Mesenteric fat pad (tissue), 1 donor: ENCODE results near the gene ST6GALNAC6. TPM values are rescaled to one million over a fixed set of nuclear protein-coding genes. Genes with fewer than 3 reads are reported as not detected.

Experiments used
- DNase-seq: peaks from one replicate; pipeline ENCODE4 v3.0.0-alpha.2; 2020; ENCODE audit warnings: low spot score
- total RNA-seq: library from RNA; stranded (reverse); fragmentation: NEBNext Ultra II Directional; extraction: Animal tissue kit (Norgen Biotek cat#: 25700); gene quantifications from one replicate; pipeline ENCODE4 v1.2.1, GENCODE V29; 2021
- donor health status: DM: yes; HTN: yes; CAD: no.

Gene ST6GALNAC6
- total RNA-seq, 1 donor from 2014 or later, result 109 TPM

DNA sequence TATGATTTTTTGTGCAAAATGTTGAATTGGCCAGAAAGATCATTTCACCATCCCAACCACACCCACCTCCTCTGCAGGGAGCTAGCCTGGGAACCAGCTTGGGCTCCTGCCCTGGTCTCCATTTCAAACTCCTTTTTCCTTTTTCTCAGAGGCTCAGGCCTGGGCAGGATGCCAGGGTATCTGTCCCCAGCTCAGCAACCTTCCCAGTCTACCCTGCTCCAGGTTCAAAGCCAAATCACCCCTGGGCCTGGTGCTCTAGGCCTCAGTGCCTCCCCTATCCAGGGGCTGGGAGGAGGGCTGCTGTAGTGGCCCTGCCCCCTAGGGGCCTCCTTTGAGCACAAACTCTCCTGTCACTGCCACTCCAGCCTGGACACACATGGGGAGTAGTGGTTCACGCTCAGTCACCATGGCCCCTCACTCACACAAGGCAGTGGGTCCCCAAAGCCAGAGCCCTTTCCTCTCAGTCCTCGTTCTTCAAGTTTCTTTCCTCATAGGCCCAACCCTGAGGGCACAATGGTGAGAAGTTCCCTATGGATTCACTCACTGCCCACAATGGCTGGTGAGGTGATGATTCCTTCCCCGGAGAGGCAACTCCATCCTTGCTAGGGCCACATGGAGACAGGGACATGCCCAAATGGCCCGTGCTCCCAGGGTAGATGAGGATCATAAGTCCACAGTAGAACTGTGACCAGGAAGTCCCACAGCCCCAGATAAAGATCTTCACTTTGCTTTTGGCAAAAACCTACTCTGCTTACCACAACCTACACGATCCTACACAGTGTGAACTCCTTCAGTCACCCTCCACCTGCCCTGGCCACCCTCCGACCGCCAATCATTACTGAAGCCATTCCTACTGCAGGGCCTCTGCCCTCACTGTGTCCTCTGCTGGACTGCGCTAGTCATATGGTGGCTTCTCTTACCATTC, 19.0 kb upstream of the ST6GALNAC6 start:
- no peak for DNase-seq

DNA sequence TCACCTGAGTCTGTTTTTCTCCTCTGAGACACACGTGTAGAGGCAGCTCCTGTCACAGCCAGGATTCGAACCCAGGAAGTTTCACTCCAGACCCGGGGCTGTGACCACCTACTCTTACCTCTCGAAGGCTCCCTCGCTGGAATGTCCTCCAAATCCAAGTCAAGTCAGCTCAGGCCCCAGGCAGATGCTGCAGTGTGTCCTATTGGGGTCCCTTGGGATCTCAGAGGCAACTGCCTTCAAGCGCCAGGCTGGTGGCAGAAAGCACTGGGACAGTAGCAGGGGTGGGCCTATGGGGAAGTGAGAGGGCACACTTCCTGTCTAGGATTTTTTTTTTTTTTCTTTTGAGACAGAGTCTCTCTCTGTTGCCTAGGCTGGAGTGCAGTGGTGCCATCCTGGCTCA, 18.2 kb upstream of the ST6GALNAC6 start:
- DNase-seq, result no peak

- peak; percentile 99 for DNase-seq
These were observed 17.5 kb upstream of the ST6GALNAC6 start, which contains the start of gene ST6GALNAC4 for GRCh38 chr9:127916720-127917581. Gene ST6GALNAC4 (minus strand): TSS chr9:127917041. CDS start chr9:127916419, 622 bp downstream.

GRCh38 chr9:127915801-127916719, 16.7 kb upstream of the ST6GALNAC6 start:
- no peak for DNase-seq

DNA sequence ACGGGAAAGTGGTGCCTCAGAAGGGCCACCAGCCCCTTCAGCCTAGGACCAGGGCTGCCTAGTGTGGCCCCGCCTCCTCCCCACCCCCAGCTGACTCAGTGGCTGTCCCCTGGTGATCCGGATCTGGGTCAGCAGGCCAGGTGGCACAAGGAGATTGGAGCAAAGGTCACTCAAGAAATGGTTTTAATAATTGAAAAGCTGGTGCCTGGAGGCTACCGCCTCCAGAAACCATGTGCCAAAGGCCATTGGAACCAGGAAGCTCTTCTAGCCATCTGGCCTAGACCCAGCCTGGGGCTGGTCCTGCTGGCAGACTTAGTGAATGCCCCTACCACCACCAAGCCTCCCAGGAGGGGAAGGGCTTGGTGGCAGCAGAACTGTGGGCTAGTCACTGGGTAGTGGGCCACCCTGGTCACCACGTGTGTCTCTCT, 15.9 kb upstream of the ST6GALNAC6 start:
- DNase-seq, result no peak

- no peak for DNase-seq
These were observed 14.3 kb upstream of the ST6GALNAC6 start for GRCh38 chr9:127913682-127914081.

- DNase-seq, result no peak
These were observed 13.5 kb upstream of the ST6GALNAC6 start for GRCh38 chr9:127912882-127913281.

GRCh38 chr9:127912296-127912695, 12.9 kb upstream of the ST6GALNAC6 start:
- DNase-seq, result no peak

- DNase-seq, result no peak
These were observed 11.3 kb upstream of the ST6GALNAC6 start for GRCh38 chr9:127910613-127911205.

DNA sequence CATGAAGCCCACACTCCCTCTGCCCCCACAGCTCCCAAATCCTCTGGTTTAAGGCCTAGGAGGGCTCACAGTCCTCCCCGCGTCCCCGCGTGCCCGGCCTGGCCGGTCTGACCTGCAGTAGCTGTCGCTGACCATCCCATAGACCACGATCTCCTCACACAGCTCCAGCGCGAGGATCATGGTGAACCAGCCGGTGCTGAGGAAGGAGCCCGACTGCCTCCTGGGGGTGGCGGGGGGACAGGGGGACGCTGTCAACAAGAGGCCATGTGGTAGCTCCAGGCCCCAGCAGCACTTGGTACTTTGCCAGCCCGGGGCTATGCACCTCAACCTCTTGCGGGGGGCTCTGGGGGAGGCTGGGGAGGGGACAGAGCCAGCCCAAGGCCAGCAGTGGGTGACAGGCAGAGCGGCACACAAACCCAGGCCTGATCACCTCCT, 10.5 kb upstream of the ST6GALNAC6 start:
- DNase-seq, result no peak

- DNase-seq, result no peak
These were observed 9.2 kb upstream of the ST6GALNAC6 start for GRCh38 chr9:127908660-127908926.

- DNase-seq, result no peak
These were observed 8.7 kb upstream of the ST6GALNAC6 start for GRCh38 chr9:127907867-127908659.

DNA sequence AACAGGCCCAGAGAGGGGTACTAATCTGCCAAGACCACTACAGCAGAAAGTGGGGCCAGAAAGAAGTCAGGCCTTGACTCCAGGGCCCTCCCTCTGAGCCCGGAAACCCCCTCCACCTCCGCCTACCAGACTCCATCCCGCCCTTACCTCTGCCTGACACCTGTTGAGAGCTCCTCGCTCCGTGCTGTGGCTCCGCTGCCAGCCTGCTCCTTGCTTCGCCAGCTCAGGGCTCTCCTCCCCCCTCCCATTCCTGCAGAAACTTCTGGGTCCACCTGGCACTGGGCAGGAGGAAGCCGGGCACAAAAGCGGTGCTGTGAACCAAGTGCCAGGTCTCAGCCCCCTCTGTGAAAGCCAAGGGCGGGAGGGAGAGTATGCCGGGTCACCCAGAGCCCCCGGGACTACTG, 6.4 kb upstream of the ST6GALNAC6 start:
- no peak for DNase-seq

DNA sequence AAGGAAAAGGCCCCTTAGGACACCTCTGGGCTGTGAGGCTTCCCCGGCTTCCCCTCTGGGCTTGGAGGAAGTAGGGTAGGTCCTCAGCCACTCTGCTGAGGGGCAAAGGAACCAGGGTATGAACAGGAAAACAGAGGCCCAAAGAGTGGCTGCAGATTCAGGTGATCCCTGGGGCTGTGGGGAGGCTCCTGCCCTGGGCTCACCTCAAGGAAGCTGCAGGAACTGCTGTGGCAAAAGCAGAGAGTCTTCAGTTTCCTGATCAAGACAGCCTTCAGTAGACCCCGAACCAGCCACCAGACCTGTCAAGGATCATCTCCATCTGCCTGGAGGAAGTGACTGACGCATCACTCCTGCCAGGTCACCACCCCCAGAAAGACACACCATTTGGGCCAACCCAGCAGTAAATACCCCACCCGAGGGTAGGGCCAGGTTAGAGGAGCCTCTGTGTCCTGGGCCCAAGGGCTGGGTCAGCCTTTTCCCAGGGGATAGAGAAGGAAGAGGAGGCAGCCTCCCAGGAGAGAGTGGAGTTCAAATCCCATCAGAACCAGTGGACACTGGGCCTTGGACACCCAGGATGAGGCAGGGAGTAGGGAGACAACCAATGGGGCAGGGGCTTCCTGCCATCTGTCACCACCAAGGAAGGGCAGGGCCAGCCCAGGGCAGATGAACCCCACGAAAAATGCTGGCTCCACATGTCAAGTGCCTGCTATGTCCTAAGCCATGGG, 5.8 kb upstream of the ST6GALNAC6 start:
- no peak for DNase-seq

DNA sequence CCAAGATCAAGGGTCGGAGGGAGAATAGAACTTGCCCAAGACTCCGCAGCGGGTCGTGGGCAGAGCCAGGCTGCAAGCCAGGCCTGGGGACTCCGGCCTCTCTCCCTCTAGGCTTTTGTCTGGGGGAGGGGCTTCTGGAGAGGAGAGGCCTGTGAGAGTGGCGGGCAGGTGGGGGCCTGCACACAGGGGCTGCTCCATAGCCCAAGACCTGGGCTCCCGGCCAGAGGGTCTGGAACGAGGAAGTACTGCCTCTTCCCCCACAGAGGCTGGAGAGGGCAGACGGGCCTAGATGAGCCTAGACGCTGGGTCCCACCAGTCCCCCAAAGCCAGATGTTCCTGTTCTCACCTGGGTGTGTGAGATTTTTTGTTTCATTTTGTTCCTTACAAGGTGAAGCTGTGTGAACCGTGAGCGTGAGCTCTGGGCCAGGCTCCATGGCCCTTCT, 5.2 kb upstream of the ST6GALNAC6 start:
- DNase-seq, result no peak

DNA sequence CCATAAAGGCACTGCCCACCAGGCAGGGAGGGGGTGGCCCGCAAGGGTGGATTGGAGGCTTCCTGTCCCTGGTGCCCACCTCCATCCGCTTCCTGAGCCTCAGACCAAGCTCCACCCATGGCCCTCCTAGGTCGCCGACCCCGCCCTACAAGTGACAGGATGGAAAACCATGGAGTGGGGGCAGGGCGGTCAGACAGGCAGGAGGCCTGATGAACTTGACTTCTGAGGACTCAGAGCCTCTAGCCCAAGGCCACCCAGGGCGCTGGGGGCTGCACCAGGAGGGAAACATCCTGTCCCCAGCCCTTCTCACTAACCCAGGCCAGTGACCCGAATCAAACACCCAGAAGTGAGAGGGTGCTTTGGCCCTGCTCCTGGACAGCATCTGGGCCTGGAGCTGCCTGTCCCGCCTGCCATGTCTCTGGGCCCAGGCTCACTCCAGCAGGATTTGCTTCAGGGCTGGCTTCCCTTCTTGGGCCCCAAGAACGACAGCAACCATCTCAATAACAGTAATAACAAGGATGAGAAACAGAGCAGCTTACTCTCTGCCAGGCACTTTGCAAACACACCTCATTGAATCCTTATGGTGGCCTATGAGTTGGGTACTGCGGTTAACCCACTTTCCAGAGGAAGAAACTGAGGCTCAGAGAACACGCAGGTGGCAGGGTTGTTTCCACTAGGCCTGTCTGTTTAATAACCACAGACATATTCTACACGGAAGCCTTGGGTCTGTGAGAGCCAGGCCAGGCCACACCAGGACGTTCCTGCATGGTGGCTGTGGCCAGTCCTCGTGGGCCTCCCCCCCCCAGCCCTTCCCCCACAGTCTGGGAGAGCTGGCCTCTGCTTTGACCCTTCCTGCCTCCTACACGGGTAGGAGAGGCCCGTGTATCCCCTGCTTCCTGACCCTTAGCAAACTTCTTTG, 4.4 kb upstream of the ST6GALNAC6 start:
- no peak for DNase-seq

GRCh38 chr9:127898433-127899127, 823 bp downstream of the ST6GALNAC6 start:
- no peak for DNase-seq
